ENCODE measurements around the gene CRPPA.

The CRPPA gene

GRCh38 chr7:16428182-16428581 is 6.8 kb upstream of the CRPPA start:
- no peak for TF ChIP-seq ZFP3 (CRISPR knock-in tag; IDR thresholded peaks at IDR 0.05)
- no peak for TF ChIP-seq ARNTL (CRISPR knock-in tag; IDR thresholded peaks at IDR 0.05; ENCODE audit: borderline replicate concordance, low read depth)
- no peak for TF ChIP-seq ISL1 (CRISPR knock-in tag; IDR thresholded peaks at IDR 0.05)
- ATAC-seq: peak; percentile 28

DNA sequence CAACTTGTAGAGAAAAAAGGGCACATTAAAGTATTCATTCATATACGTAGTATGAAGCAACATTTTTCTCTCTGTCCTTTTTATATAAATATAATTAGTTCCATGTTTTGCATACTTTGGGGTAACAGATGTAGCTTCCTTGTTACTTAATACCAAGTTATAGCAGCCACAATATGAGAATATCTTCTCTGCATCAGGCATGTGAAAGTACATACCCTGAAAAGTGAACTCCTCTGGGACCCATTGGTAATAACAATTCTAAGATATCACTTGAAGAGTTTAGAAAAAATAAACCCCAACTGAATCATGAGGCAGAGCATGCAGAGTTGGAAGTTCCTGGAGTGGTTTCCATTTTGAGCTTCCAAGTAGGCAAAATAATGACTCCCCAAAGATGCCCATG is 2.4 kb upstream of the CRPPA start:
- no peak for ATAC-seq
- TF ChIP-seq TSHZ2 (CRISPR knock-in tag; IDR thresholded peaks at IDR 0.05) (no peak), ESRRG (CRISPR knock-in tag; IDR thresholded peaks at IDR 0.05) (no peak), OSR1 (CRISPR knock-in tag; IDR thresholded peaks at IDR 0.05) (no peak), SNAI2 (CRISPR knock-in tag; IDR thresholded peaks at IDR 0.05) (no peak), ZFP3 (CRISPR knock-in tag; IDR thresholded peaks at IDR 0.05) (no peak), PPARA (CRISPR knock-in tag; IDR thresholded peaks at IDR 0.05; ENCODE audit: borderline replicate concordance) (no peak), POU6F1 (CRISPR knock-in tag; IDR thresholded peaks at IDR 0.05; ENCODE audit: borderline replicate concordance, low read depth) (no peak), ZC3H10 (CRISPR knock-in tag; IDR thresholded peaks at IDR 0.05) (no peak), TCF4 (CRISPR knock-in tag; IDR thresholded peaks at IDR 0.05; ENCODE audit: borderline replicate concordance) (no peak), BACH2 (CRISPR knock-in tag; IDR thresholded peaks at IDR 0.05; ENCODE audit: borderline replicate concordance) (no peak), ZNF70 (CRISPR knock-in tag; IDR thresholded peaks at IDR 0.05) (no peak), RARB (CRISPR knock-in tag; IDR thresholded peaks at IDR 0.05) (no peak), GLIS3 (CRISPR knock-in tag; IDR thresholded peaks at IDR 0.05) (no peak), ZFP30 (CRISPR knock-in tag; IDR thresholded peaks at IDR 0.05) (no peak), CSRNP3 (CRISPR knock-in tag; IDR thresholded peaks at IDR 0.05) (no peak), TOX (CRISPR knock-in tag; IDR thresholded peaks at IDR 0.05; ENCODE audit: borderline replicate concordance) (no peak), ZNF8 (CRISPR knock-in tag; IDR thresholded peaks at IDR 0.05) (no peak), ZNF565 (CRISPR knock-in tag; conservative IDR thresholded peaks at IDR 0.05; ENCODE audit: low read depth) (no peak), ISL1 (CRISPR knock-in tag; IDR thresholded peaks at IDR 0.05) (no peak)
- TF ChIP-seq, protein P1, sequence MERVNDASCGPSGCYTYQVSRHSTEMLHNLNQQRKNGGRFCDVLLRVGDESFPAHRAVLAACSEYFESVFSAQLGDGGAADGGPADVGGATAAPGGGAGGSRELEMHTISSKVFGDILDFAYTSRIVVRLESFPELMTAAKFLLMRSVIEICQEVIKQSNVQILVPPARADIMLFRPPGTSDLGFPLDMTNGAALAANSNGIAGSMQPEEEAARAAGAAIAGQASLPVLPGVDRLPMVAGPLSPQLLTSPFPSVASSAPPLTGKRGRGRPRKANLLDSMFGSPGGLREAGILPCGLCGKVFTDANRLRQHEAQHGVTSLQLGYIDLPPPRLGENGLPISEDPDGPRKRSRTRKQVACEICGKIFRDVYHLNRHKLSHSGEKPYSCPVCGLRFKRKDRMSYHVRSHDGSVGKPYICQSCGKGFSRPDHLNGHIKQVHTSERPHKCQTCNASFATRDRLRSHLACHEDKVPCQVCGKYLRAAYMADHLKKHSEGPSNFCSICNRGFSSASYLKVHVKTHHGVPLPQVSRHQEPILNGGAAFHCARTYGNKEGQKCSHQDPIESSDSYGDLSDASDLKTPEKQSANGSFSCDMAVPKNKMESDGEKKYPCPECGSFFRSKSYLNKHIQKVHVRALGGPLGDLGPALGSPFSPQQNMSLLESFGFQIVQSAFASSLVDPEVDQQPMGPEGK (CRISPR knock-in tag; IDR thresholded peaks at IDR 0.05; ENCODE audit: borderline replicate concordance): no peak

DNA sequence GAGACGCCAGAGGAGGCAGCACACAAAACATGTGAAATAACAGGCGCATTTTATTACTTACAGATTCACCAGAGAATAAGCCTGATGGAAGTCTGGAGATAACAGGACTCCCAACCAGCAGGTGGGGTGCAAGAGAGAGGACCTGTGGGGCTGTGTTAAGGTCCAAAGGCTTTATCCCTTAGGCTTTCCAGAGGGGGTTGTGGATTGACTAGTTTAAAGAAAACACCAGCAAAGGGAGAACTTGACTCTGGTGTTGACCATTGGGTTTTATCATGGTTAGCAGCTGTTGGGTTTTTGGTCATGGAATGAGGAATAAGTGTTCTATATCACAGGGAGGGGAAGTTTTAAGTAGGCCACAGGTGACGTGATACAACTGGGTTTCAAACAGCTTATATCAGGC is 1.6 kb upstream of the CRPPA start:
- no peak for ATAC-seq

More for the DNA sequence above, 1.6 kb upstream of the CRPPA start:
- no peak for TF ChIP-seq TSHZ2 (CRISPR knock-in tag; IDR thresholded peaks at IDR 0.05)
- TF ChIP-seq ARNTL (CRISPR knock-in tag; IDR thresholded peaks at IDR 0.05; ENCODE audit: borderline replicate concordance, low read depth): no peak
- no peak for TF ChIP-seq SNAI2 (CRISPR knock-in tag; IDR thresholded peaks at IDR 0.05)
- TF ChIP-seq POU6F1 (CRISPR knock-in tag; IDR thresholded peaks at IDR 0.05; ENCODE audit: borderline replicate concordance, low read depth): no peak
- no peak for TF ChIP-seq CSDC2 (CRISPR knock-in tag; IDR thresholded peaks at IDR 0.05)
- no peak for TF ChIP-seq ESRRG (CRISPR knock-in tag; IDR thresholded peaks at IDR 0.05)

Measured in SK-N-SH treated with all-trans-retinoic acid at 6 μM for 48 hours (cell line).